IPS-18c (cell line): Measurements from ENCODE around the gene SH3GL1.
"Not testable (repeated sequence)": the region's sequence is repeated elsewhere in the genome, so short reads cannot be mapped to it uniquely, and the experiment has no call there.

Experiments used
- H3K4me3 ChIP-seq: 2 replicates; pipeline ENCODE4 v1.7.0; 2013; ENCODE audit warnings: low read depth, mild to moderate bottlenecking, low read length, moderate library complexity; ENCODE audit not compliant: insufficient read depth
- H3K9me3 ChIP-seq: one replicate; pipeline ENCODE4 v1.6.1; 2013; ENCODE audit warnings: mild to moderate bottlenecking, low read length, moderate library complexity; ENCODE audit not compliant: control insufficient read depth, insufficient read depth

The SH3GL1 gene

GRCh38 chr19:4361152-4362046 is 38.9 kb downstream of the SH3GL1 start:
- Histone ChIP-seq H3K9me3 (no peaks in the 10 kb centered on the region), H3K4me3 (no peak overlapping the region)

DNA sequence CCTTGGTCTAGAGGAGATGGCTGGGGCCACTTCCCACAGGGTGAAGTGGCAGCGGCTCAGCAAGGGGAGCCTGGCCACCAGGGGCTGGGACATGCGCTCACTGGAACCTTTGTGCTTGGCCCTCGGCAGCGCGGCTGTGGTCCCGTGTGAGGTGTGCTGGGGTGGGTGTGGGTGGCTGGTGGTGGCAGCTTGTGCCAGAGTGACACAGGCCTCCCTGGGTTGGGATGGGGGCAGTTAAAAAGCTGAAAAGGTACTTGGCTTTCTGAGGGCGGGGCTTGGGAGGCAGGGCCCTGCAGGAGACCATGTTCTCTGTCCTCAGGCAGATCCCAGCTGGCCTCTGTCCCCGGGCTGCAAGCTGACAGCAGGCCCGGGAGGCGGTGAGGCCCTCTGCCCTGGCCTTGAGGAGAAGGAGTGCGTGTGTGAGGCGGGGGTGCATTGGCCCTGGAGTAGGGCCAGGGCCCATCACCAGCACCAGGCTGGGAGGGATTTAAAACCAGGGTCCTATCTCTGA is 39.7 kb downstream of the SH3GL1 start:
- H3K9me3 ChIP-seq, result no peaks in the 10 kb centered on the region

GRCh38 chr19:4360081-4360569 is 40.2 kb downstream of the SH3GL1 start:
- Histone ChIP-seq H3K4me3 (no peak overlapping the region), H3K9me3 (no peaks in the 10 kb centered on the region)

More for the DNA sequence above, 39.7 kb downstream of the SH3GL1 start:
- no peak overlapping the region for H3K4me3 ChIP-seq

DNA sequence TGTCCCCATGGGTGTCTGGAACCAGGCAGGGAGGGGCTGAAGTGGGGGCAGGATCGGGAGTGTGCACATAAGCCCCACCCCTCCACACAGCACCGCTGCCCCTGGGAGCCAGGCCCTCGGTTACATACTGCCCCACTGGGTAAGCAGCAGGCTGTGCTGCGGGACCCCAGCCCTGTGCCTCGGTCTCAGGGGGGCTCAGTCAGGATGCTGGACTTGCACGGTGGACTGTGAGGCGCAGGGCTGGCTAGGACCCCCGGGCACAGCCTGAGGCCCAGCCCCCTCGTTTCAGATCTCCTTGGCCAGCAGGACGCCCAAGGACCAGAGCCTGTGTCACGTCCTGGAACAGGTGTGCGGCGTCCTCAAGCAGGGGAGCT is 40.7 kb downstream of the SH3GL1 start:
- H3K9me3 ChIP-seq, result no peaks in the 10 kb centered on the region
- no peak overlapping the region for H3K4me3 ChIP-seq

DNA sequence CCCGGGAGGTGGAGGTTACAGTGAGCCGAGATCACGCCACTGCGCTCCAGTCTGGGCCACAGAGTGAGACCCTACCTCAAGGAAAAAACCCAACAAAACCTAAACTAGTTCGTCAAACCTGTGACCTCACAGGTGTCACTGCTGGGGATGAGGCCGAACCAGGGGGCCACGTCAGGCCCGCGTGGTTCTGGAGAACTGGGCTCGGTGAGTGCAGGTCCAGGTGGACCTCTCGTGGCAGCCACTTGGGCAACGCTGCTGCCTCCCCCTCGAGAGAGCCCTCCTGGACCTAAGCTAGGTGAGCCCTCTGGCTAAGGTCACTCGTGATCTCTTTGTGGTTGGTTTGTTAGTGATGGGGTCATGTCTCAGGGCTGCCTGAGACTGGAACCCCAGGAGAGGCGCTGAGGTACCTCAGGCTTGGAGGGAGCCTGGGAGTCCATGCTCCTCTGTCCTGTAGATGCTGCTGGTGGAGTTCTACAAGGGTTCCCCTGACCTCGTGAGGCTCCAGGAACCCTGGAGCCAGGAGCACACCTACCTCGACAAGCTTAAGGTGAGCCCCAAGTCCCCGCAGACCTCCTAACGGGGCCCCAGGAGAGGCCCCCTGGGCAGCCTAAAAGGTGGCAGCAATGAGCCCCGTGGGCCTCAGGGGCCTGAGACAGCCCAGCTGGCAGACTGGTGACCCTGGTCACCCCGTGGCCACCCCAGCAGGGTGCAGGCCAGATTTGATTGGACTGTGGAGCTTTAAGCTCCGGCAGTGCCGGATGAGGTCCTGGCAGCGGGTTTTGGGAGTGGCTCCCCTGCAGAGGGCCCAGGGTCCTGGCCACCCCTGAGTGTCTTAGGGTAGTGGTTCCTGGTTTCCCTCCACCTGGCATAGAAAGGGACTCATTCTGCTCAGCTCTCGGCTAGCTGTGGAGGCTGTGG is 41.4 kb downstream of the SH3GL1 start:
- H3K9me3 ChIP-seq, result no peaks in the 10 kb centered on the region

GRCh38 chr19:4357921-4358326 is 42.4 kb downstream of the SH3GL1 start:
- Histone ChIP-seq H3K9me3 (no peaks in the 10 kb centered on the region), H3K4me3 (no peak overlapping the region)

More for the DNA sequence above, 41.4 kb downstream of the SH3GL1 start:
- H3K4me3 ChIP-seq, result no peak overlapping the region

DNA sequence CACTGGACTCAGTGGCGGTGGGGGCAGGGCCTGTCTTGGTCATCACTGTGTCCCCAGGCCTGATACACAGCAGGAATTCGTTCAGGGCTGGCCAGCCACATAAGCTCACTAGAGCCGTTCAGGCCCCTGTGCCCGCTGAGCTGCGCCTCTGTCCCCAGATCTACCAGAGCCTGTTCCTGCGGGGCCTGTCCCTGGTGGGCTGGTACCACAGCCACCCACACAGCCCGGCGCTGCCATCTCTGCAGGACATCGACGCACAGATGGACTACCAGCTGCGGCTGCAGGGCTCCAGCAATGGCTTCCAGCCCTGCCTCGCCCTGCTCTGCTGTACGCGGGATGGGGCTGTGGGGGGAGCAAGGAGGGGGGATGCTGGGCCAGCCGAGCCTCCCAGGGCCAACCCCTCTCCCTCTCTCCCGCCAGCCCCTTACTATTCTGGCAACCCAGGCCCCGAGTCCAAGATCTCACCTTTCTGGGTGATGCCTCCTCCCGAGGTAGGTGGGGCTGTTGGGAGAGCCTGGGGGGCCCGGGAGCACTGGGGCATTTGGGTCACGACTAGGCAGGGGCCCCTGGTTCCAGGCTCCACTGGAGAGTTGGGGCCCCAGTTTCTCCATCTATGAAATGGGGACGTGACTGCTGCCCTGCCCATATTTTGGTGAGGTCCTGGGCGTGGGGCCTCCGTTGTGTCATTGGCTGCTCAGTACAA is 43.1 kb downstream of the SH3GL1 start:
- no peaks in the 10 kb centered on the region for H3K9me3 ChIP-seq

DNA sequence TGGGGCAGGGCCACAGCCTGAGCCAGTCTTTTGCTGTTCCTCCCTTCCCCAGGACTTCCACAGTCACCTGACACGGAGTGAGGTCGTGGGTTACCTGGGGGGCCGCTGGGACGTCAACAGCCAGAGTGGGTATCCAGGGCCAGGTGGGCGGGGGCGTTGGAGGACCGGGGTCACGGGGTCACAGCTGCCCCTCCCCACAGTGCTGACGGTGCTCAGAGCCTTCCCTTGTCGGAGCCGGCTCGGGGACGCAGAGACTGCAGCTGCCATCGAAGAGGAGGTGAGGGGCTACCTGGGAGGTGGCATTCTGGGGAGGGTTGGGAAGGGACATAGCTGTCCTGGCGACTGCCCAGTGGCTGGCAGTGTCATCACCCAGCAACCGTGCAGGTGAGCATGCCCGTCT is 45.5 kb downstream of the SH3GL1 start:
- H3K4me3 ChIP-seq, result no peak overlapping the region
- H3K9me3 ChIP-seq, result no peaks in the 10 kb centered on the region

More for the DNA sequence above, 43.1 kb downstream of the SH3GL1 start:
- no peak overlapping the region for H3K4me3 ChIP-seq

DNA sequence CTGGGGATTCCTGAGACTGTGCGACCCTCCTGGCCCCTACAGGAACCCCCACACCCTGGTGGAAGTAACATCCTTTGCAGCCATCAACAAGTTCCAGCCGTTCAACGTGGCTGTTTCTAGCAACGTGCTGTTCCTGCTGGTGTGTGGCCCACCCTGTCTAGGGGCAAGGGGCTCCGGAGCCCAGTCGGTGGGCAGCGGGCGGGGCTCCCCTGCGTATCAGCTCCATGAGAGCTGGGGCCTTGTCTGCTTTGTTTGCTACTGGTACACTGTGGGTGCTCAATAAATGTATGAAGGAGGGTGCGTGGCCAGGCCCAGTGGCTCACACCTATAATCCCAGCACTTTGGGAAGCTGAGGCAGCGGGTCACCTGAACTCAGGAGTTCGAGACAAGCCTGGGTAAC is 46.1 kb downstream of the SH3GL1 start:
- H3K4me3 ChIP-seq, result no peak overlapping the region
- no peaks in the 10 kb centered on the region for H3K9me3 ChIP-seq

GRCh38 chr19:4352701-4353121 is 47.6 kb downstream of the SH3GL1 start:
- H3K9me3 ChIP-seq, result no peaks in the 10 kb centered on the region
- H3K4me3 ChIP-seq, result no peak overlapping the region

GRCh38 chr19:4350726-4351125 is 49.6 kb downstream of the SH3GL1 start:
- Histone ChIP-seq H3K9me3 (no peaks in the 10 kb centered on the region), H3K4me3 (no peak overlapping the region)

- no peak overlapping the region for H3K4me3 ChIP-seq
Observed at GRCh38 chr19:4350111-4350510, 50.2 kb downstream of the SH3GL1 start.

DNA sequence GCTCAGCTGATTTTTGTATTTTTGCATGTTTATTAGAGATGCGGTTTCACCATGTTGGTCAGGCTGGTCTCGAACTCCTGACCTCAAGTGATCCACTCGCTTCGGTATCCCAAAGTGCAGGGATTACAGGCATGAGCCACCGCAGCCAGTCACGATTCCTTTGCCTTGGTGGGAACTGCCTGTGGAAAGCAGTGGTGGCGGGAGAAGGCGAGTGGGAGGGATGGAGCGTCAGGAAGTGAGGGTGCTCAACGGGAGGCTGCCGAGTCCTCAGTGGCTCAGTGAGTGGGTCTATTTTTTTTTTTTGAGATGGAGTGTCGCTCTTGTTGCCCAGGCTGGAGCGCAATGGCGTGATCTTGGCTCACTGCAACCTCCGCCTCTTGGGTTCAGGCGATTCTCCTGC is 51.1 kb downstream of the SH3GL1 start:
- not testable (repeated sequence) for H3K9me3 ChIP-seq, H3K4me3 ChIP-seq

More at GRCh38 chr19:4350111-4350510, 50.2 kb downstream of the SH3GL1 start:
- H3K9me3 ChIP-seq, result no peaks in the 10 kb centered on the region

DNA sequence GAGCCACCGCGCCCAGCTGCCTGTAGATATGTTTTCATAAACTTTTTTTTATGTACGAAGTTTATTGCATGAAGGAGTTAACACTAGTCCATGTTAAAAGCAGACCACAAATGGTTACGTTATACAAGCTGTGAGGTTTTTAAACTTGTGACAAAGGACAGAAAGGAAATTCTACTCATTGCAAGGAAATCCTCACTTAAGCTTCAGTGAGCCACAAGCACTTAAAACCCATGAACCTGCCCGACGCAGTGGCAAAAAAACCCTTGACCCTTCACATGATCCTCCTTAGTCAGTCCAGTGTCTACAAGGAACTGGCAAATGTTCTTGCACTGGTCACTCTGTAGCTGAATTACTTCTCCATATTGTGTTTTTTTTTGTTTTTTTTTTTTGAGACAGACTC is 52.8 kb downstream of the SH3GL1 start:
- H3K4me3 ChIP-seq, result no peak overlapping the region

GRCh38 chr19:4346020-4346383 is 54.3 kb downstream of the SH3GL1 start:
- no peak overlapping the region for H3K4me3 ChIP-seq
- H3K9me3 ChIP-seq, result no peaks in the 10 kb centered on the region

More for the DNA sequence above, 52.8 kb downstream of the SH3GL1 start:
- no peaks in the 10 kb centered on the region for H3K9me3 ChIP-seq

DNA sequence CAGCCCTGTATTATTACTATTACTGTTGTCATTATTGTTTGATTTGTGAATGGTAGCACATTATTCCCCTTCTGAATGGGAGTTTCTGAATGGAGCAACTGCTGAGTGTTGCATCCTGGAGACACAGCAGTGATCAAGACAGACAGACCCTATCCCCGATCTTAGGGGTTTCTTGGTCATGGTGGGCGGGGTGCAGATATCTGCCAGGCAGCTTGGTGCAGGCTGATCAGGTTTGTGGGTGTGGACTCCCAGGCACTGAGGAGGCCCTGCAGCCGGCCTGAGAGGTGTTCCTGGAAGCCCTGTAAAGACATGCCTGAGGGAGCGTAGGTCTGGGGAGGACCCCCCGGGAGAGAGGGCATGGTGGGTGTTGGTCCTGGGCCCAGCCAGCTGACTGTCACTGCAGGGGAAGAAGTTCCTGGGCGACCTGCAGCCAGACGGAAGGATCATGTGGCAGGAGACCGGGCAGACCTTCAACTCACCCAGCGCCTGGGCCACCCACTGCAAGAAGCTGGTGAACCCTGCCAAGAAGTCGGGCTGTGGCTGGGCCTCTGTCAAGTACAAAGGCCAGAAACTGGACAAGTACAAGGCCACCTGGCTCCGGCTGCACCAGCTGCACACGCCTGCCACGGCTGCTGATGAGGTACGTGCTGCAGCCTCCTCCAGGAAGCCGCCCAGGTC is 54.9 kb downstream of the SH3GL1 start:
- H3K4me3 ChIP-seq, result no peak overlapping the region
- no peaks in the 10 kb centered on the region for H3K9me3 ChIP-seq
